Body of pancreas (tissue), 4 donors: ENCODE measurements around the gene PSMD13.

Experiments
- POLR2A ChIP-seq, 3 donors: fragments of 450-650 bp; IDR thresholded peaks; one replicate each; pipeline ENCODE4 v1.6.1; 2016; ENCODE audit warnings: antibody characterized with exemption in 3 of 3, mild to moderate bottlenecking in 2 of 3
- TF ChIP-seq, protein P1 (sequence below), 7 experiments: fragments of 450-650 bp in 4 of 7; fragments of 200-600 bp in 3 of 7; sonication (generic) in 3 of 7; IDR thresholded peaks; one replicate each; pipeline ENCODE4 v1.5.1; 2016 to 2019; ENCODE audit warnings: antibody characterized with exemption in 7 of 7

DNA sequence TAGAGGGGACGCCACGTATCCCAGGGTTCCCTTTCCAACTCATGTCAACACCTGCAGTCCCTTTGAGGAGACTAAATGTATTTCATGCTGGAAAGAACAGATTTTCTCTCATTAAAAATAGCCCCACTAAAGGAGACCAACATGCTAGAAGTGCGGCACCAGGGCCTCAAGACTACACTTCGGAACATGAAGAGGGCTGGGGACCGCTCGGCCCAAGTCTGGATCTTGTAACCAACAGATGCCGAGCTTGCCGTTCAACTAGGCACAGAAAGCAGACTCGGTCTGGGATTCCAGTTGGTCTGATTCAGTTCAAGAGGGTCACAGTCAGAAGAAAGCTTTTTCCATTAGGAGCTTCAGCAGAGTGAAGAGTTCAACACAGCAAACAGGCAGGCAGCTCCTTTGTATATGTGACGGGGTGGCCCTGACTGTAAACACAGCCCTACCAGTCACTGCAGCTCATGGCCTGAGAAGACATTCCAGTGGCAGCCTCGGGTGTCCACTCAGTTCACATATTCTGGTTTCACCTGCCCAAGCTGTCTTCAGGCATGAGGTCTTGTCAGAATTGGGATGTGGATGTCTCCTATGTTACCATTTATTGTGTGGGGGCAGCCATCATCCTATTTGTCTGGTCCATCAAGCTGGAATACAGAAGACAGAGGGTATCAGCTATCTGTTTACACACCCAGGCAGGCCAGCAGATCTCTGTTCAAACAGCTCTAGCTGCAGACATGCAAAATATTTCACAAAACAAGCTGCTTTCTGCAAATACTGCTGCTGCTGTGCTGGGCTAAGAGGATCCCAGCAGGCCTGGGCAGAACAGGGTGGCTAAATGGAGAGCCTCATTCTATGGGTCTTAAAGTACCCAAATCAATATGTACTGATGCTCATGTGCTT, 20.4 kb upstream of the PSMD13 start:
- no peak for TF ChIP-seq POLR2A (IDR thresholded peaks at IDR 0.05)
- TF ChIP-seq, protein P1, sequence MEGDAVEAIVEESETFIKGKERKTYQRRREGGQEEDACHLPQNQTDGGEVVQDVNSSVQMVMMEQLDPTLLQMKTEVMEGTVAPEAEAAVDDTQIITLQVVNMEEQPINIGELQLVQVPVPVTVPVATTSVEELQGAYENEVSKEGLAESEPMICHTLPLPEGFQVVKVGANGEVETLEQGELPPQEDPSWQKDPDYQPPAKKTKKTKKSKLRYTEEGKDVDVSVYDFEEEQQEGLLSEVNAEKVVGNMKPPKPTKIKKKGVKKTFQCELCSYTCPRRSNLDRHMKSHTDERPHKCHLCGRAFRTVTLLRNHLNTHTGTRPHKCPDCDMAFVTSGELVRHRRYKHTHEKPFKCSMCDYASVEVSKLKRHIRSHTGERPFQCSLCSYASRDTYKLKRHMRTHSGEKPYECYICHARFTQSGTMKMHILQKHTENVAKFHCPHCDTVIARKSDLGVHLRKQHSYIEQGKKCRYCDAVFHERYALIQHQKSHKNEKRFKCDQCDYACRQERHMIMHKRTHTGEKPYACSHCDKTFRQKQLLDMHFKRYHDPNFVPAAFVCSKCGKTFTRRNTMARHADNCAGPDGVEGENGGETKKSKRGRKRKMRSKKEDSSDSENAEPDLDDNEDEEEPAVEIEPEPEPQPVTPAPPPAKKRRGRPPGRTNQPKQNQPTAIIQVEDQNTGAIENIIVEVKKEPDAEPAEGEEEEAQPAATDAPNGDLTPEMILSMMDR (IDR thresholded peaks at IDR 0.05): no peak
